GM19324 (cell line): Measurements from ENCODE around the gene SYNDIG1.

Source experiments
- ATAC-seq: cut with Tn5 transposase; IDR thresholded peaks from one replicate; pipeline ENCODE4 v1.9.1; 2021; ENCODE audit warnings: mild to moderate bottlenecking, moderate library complexity; ENCODE audit not compliant: unreplicated experiment, low FRiP score

The SYNDIG1 gene

GRCh38 chr20:24683676-24684075 is 214.2 kb downstream of the SYNDIG1 start:
- ATAC-seq, result no peak

- no peak for ATAC-seq
These were observed 215.0 kb downstream of the SYNDIG1 start for GRCh38 chr20:24684421-24684871.

GRCh38 chr20:24684956-24685691 is 215.7 kb downstream of the SYNDIG1 start:
- ATAC-seq, result no peak

- no peak for ATAC-seq
These were observed 216.3 kb downstream of the SYNDIG1 start for GRCh38 chr20:24685736-24686135.

- no peak for ATAC-seq
These were observed 216.7 kb downstream of the SYNDIG1 start for GRCh38 chr20:24686156-24686555.

- ATAC-seq, result no peak
These were observed 221.0 kb downstream of the SYNDIG1 start for GRCh38 chr20:24690408-24690807.

GRCh38 chr20:24691901-24692351 is 222.5 kb downstream of the SYNDIG1 start:
- no peak for ATAC-seq

GRCh38 chr20:24692446-24693200 is 223.2 kb downstream of the SYNDIG1 start:
- no peak for ATAC-seq

- no peak for ATAC-seq
These were observed 224.2 kb downstream of the SYNDIG1 start for GRCh38 chr20:24693466-24694156.

- ATAC-seq, result no peak
These were observed 224.8 kb downstream of the SYNDIG1 start for GRCh38 chr20:24694157-24694726.

- ATAC-seq, result no peak
These were observed 225.5 kb downstream of the SYNDIG1 start for GRCh38 chr20:24694727-24695528.

- no peak for ATAC-seq
These were observed 226.2 kb downstream of the SYNDIG1 start for GRCh38 chr20:24695529-24696225.

- no peak for ATAC-seq
These were observed 227.0 kb downstream of the SYNDIG1 start for GRCh38 chr20:24696396-24696795.

GRCh38 chr20:24697411-24697810 is 228.0 kb downstream of the SYNDIG1 start:
- ATAC-seq, result no peak

- ATAC-seq, result no peak
These were observed 228.8 kb downstream of the SYNDIG1 start for GRCh38 chr20:24698189-24698588.

GRCh38 chr20:24698706-24699206 is 229.3 kb downstream of the SYNDIG1 start:
- ATAC-seq, result no peak

- ATAC-seq, result no peak
These were observed 230.1 kb downstream of the SYNDIG1 start for GRCh38 chr20:24699321-24700165.

GRCh38 chr20:24700166-24700860 is 230.9 kb downstream of the SYNDIG1 start:
- ATAC-seq, result no peak
